GM18873 (cell line): ENCODE measurements around the gene GOSR2.

ENCODE experiments used
- ATAC-seq: cut with Tn5 transposase; IDR thresholded peaks from one replicate; pipeline ENCODE4 v1.9.1; 2021; ENCODE audit warnings: mild to moderate bottlenecking, moderate library complexity, moderate number of reproducible peaks; ENCODE audit not compliant: unreplicated experiment, low FRiP score

Gene GOSR2

DNA sequence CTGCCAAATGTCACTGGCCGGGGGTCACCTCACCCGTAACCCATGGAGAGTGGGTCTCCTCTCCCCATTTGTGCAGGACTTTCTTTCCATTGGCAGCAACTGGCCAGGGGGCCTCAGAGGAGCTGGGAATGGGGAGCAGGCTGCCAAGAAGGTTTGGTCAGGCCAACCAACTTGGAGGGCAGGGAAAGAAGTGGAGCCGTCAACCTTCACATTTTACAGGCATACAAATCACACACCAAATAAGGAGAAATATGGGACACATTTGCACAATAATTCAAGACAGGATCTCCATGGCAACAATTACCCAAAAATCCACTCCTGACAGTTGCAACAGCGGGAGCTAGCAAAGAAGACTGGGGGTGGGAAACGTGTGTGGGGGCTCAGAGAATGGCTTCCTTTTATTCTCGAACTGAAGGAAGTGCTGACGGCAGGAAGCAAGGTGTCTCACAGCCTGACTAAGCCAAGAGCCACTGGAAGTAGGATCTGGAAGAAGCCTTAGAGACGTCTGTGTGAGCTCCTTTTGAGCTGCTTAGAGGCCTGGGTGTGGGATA lies 35.2 kb downstream of the GOSR2 start:
- no peak for ATAC-seq

DNA sequence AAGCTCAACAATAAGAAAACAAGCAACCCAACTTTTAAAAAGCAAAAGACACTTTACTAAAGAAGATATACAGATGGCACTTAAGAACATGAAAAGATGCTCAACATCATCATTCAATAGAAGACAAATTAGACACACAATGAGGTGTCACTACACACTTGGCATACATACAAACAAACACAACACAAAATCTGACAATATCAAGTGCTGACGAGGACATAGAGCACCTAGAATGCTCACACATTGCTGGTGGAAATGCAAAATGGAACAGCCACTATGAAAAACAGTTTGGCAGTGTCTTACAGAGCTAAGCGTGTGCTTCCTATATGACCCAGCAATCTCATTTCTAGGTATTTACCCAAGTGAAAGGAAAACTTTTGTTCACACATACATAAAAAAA lies 37.2 kb downstream of the GOSR2 start:
- ATAC-seq, result no peak

DNA sequence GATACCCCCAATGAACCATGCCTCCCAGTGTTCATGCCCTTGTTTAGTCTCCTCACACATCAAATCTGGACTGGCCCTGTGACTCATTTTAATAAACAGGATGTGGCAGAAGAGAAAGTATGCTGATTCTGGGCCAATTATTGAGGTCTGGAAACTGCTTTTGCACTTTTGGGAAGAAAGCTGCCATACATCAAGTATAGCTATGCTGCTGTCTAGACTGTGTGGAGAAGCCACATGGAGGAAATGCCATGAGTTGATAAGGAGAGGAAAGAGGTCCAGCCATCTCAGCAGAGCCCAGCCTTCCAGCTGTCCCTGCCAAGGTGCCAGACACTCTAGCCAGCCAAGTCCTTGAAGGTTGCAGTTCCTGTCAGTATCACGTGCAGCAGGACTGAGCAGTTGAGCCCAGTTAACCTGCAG lies 39.4 kb downstream of the GOSR2 start:
- no peak for ATAC-seq

DNA sequence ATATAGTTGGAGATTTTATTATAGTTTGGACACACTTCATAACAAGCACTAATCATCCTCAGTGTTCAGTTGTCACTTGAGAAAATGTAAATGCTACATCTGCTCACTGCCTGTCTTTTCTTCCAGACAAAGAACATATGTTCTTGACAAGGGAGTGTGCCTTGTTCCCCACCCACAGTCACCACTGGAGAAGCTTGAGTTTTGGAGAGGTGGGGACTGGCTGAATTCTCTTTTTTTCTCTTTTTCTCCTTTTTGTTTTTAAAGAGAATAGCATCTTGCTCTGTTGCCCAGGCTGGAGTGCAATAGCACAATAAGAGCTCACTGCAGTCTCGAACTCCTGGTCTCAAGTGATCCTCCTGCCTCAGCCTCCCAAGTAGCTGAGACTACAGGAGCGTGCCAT lies 40.6 kb downstream of the GOSR2 start:
- no peak for ATAC-seq

GRCh38 chr17:46964315-46965265 lies 41.6 kb downstream of the GOSR2 start:
- ATAC-seq, result no peak

DNA sequence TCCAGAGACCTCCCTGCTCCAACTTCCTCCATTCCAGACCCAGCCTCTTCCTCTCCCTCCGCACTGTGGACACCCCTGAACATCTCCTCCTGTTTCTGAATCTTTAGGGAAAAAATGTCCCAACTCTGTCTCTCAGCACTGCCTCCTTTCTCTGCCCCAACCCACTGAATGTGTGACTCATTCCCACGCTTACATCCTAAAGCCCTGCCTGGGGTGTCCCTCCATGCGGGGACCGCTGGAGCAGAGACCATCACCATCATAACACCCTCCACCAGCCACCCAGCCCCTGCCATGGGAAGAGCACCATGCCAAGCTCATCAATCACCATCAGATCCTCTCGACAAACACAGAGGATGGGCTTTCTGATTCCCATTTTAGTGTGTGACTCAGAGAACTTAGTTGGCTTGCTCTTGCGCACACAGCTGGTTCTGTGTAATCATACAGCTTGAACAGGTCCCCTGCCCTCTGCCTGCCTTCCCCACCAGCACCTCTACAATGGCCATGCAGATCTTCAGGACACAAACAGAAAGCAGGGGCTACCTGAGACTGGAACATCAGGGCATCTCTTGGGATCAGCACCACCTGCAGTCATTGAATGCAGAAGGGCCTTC lies 45.4 kb downstream of the GOSR2 start:
- no peak for ATAC-seq

DNA sequence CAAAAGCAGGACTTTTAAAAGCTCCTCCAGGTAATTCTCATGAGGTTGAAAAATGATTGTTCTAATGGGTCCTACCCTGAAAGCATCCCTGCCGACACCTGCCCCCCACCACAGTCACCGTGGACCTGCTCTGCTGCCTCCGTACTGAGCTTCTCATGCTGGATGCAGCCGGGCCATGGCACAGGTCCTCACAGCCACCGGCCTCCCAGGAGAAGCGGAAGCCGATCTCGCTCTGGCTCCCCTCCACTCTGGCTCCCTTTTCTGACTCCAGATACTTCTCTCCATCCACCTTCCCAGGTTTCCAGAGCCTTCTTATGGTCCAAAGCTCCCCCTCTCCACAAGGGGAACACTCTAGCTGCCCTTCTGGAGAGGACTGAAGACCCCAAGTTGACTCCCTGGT lies 45.9 kb downstream of the GOSR2 start:
- ATAC-seq, result no peak

DNA sequence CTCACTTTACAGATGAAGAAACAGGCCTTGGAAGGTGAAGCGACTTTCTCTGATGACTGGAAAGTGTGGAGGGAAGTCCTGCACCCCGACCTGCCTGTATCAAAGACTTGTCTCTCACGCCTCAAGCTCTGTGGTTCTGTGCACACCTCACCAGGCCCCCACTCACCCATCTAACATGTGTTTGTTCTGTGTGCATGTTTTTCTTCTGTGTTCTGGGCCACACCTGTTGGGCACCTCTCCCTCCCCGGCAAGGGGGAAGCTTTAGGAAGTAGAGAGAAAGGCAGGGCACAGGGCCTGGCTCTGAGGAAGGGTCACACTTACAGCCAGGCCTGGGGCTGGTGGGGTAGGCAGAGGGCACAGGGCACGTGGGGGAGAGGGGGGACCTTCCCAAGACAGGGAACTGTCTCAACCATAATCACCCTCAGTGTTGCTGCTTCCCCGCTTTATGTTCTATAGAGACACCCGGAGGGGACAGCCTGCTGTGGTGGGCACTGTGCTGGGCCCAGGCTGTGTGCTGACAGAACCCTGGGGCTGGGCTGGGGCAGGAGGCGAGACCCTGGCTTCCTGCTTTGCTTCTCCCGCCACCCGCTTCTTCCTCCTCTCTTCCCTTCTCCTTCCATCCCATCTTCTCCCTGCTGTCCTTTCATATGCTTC lies 48.8 kb downstream of the GOSR2 start:
- no peak for ATAC-seq

DNA sequence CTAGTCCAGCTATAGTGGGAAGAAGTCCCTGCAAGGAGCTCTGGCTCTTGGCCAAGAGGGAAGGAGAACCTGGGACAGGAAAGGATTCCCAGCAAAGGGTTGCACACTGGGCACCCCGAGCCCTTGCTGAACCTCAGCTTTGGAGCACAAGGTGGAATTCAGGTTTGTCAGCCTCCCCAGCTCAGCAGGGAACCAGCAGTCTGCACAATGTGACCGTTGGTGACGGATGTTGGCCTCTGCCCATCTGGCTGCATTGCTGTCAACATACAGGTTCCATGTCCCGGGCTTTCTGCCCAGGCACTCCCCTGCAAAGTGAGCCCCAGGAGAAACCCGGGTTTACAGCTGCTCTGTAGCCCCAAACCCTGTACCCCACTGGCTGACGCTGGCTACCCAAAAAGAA lies 49.4 kb downstream of the GOSR2 start:
- ATAC-seq, result no peak

DNA sequence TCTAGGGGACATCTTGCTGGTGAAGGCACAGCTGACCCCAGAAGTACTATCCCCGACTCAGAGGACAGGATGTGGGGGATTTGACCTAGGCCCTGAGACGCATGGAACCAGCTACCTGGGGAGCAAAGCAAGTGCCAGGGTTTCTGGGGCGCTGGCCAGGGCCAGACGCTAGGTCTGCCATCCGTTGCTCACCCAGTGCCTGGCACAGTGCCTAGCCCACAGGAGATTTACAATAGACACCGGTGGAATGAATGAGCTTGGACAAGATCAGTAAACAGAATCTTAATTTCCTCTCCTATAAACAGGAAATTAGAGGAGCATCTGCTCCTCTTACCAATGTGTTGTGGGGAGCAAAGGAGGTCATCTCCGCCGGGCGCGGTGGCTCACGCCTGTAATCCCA lies 51.1 kb downstream of the GOSR2 start:
- no peak for ATAC-seq

GRCh38 chr17:46975287-46975686 lies 52.3 kb downstream of the GOSR2 start:
- ATAC-seq, result no peak

DNA sequence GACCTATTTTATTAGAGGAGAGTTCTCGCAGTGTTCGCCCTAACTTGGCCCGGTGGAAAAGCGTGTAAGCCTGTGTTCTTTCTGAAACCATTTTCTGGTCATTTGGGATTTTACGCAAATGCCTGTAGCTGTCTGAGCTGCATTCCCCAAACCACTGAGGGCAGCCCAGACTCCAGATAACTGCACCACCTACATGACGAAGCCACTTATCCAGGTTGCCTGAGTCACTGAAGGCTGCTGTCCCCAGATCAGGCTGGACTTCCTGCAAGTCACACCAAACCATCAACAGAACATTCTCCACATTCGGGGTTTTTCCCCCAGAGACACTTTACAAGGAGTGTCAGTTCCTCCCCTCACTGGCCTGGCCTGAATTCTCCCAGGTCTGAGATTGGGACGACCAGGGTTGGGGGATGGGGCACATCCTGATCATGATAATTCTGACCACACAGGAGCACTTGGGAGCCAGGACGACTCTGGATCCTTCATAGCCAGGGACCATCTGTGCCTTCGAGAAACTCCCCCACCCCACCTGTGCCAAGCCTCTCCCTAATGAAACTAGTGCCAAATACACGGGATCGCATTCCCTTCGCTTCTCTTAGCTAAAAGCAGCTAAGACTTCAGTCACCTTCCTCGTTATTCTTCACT lies 53.8 kb downstream of the GOSR2 start:
- ATAC-seq, result no peak

- ATAC-seq, result no peak
Observed at GRCh38 chr17:46977348-46977747, 54.4 kb downstream of the GOSR2 start.

DNA sequence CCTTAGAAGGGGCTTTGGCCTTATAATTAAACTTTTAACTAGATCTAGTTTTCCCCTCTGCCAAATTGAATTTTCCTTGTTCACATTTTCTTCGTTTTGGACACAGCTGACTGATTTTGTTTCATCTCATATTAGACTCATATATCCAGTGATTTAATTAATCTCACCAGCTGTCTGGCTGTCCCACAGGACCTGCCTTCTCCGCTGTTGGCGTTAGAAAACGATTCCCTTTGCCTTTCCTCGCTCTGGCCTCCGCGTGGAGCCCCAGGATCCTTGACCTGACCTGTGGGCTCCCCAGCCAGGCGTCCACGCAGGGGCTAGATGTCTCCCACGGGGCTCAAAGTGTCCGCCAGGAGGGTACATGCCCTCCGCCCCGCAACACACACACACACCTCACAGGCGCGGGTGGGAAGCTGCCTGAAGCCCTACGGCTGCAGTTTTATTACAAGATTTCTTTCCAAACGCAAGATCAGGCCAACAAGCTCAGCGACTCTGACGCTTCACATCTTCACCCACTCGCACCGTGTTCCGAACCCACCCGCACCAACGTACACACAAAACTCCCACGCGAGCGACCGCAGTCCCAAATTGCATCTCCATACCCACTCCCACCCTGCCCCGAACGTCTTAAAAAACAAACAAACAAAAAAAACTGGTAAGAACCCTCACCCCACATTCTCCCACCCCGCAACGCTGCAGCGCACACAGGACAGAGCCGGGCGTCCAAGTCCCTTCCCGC lies 55.0 kb downstream of the GOSR2 start:
- ATAC-seq, result no peak

GRCh38 chr17:46978489-46979146 lies 55.7 kb downstream of the GOSR2 start:
- ATAC-seq, result no peak

- ATAC-seq, result no peak
Observed at GRCh38 chr17:46979147-46979863, 56.3 kb downstream of the GOSR2 start, which contains the start of gene RPRML. RPRML (minus strand) TSS chr17:46979253; CDS start chr17:46979007, 246 bp downstream.

- no peak for ATAC-seq
Observed at GRCh38 chr17:46982577-46982976, 59.6 kb downstream of the GOSR2 start.

DNA sequence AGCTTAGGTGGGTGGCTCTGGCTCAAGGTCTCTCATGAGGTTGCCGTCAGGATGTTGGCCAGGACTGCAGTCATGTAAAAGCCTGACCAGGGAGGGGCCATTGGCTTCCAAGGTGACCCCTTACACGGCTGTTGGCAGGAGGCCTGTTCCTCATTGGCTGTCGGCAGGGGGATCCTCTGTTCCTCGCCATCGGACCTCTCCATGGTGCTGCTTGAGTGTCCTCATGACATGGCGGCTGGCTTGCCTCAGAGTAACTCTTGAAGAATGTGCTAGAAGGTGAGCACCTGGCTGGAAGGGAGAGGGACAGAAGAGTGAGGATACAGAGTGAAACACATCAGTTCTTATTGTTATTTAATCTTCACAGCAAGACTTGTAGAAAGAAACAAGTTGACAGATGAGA lies 60.8 kb downstream of the GOSR2 start:
- no peak for ATAC-seq

GRCh38 chr17:46984341-46984740 lies 61.4 kb downstream of the GOSR2 start:
- ATAC-seq, result no peak
